B cell (primary cell): Measurements from ENCODE around the gene OLFML2B.

ENCODE experiments used
- CTCF ChIP-seq: fragments of 200-600 bp; IDR thresholded peaks from one replicate; pipeline ENCODE4 v1.8.0; 2022; ENCODE audit warnings: antibody characterized with exemption, mild to moderate bottlenecking
- EZH2 ChIP-seq: IDR thresholded peaks from 2 replicates; pipeline ENCODE4 v1.6.1; 2012; ENCODE audit warnings: borderline replicate concordance, low read depth, mild to moderate bottlenecking, moderate library complexity, low read length; ENCODE audit not compliant: insufficient read depth, poor library complexity, severe bottlenecking

- TF ChIP-seq CTCF (no peak), EZH2 (no peak)
Observed at GRCh38 chr1:162028726-162029125, 5.1 kb upstream of the OLFML2B start.
